NAMALWA (cell line): ENCODE measurements around the gene MSL2.
"Not testable (repeated sequence)": the region's sequence is repeated elsewhere in the genome, so short reads cannot be mapped to it uniquely, and the experiment has no call there.

ENCODE experiments used
- DNase-seq: peaks from one replicate; pipeline ENCODE4 v3.0.0-alpha.2; 2015; ENCODE audit warnings: low spot score

Gene MSL2

DNA sequence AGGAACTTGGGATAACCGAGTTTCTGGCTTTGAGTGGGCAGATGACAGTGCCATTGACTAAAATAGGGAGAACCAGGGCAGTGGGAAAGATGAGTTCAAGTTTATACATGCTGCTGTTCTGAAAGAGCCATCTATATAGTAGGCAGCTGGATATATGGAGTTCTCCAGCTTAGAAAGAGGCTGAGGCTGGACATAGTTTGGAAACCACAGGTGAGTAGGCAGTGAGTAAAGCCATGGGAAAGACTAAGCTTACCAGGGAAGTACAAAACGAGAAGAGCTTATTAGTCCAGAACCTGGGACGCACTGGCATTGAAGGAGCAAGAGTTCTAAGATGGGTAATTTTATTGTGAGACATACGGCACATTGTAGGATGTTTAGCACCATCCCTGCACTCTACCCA, 54.2 kb downstream of the MSL2 start:
- DNase-seq = no peak

GRCh38 chr3:136141291-136141785, 54.8 kb downstream of the MSL2 start:
- DNase-seq = no peak

DNA sequence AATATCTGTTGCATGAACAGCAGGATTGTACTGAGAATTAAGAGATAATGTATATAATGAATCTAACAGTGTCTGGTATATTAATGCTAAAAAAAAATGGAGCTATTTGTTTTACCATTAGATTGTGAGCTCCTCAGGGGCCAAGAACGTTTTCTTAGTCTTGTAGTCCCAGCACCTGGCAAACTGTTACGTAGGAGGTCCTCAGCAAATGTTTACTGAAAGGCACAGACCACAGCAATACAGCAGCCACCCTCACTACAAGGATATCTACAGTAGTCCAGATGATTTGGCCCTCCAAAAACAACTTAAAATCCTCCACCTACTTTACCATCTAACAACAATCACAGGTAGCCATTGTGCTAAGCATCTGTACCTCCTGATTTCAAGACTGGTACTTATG, 59.7 kb downstream of the MSL2 start:
- DNase-seq = peak; percentile 58

- peak; percentile 50 for DNase-seq
Observed at GRCh38 chr3:136135039-136135802, 60.9 kb downstream of the MSL2 start.

- DNase-seq = no peak
Observed at GRCh38 chr3:136134091-136134490, 62.0 kb downstream of the MSL2 start.

DNA sequence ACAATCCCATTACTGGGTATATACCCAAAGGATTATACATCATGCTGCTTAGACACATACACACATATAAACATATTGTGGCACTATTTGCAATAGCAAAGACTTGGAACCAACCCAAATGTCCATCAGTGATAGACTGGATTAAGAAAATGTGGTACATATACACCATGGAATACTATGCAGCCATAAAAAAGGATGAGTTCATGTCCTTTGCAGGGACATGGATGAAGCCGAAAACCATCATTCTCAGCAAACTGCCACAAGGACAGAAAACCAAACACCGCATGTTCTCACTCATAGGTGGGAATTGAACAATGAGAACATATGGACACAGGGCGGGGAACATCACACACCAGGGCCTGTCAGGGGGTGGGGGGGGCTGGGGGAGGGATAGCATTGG, 64.5 kb downstream of the MSL2 start:
- not testable (repeated sequence) for DNase-seq

- no peak for DNase-seq
Observed at GRCh38 chr3:136122006-136122405, 74.1 kb downstream of the MSL2 start.

DNA sequence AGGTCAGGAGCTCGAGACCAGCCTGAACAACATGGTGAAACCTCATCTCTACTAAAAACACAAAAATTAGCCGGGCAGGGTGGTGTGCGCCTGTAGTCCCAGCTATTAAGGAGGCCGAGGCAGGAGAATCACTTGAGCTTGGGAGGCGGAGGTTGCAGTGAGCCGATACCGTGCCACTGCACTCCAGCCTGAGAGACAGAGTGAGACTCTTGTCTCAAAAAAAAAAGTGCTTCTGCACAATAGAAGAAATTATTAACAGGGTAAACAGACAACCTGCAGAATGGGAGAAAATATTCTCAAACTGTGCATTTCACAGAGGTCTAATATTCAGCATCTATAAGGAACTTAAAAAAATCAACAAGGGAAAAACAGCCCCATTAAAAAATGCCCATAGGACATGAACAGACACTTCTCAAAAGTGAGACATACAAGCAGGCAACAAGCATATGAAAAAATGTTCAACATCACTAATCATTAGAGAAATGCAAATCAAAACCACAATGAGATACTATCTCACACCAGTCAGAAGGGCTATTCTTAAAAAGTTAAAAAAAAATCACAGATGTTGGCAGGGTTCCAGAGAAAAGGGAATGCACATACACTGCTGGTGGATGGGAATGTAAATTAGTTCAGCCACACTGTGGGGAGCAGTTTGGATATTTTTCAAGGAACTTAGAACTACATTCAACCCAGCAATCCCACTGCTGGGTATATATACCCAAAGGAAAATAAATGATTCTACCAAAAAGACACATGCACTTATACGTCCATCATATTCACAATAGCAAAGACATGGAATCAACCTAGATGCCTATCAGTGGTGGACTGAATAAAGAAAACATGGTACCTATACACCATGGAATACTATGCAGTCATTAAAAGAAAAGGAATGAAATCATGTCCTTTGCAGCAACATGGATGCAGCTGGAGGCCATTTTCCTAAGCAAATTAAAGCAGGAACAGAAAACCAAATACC, 75.5 kb downstream of the MSL2 start:
- DNase-seq = peak; percentile 84

- not testable (repeated sequence) for DNase-seq
Observed at GRCh38 chr3:136119783-136120182, 76.4 kb downstream of the MSL2 start.

- not testable (repeated sequence) for DNase-seq
Observed at GRCh38 chr3:136119332-136119731, 76.8 kb downstream of the MSL2 start.

DNA sequence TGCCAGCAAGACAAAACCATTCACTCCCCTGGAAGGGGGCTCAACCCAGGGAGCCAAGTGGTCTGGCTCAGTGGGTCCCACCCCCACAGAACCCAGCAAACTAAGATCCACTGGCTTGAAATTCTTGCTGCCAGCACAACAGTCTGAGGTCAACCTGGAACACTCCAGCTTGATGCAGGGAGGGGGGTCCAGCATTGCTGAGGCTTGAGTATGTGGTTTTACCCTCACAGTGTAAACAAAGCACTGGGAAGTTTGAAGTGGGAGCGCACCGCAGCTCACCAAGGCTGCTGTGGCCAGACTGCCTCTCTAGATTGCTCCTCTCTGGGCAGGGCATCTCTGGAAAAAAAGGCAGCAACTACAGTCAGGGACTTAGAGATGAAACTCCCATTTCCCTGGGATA, 81.7 kb downstream of the MSL2 start:
- DNase-seq = no peak

DNA sequence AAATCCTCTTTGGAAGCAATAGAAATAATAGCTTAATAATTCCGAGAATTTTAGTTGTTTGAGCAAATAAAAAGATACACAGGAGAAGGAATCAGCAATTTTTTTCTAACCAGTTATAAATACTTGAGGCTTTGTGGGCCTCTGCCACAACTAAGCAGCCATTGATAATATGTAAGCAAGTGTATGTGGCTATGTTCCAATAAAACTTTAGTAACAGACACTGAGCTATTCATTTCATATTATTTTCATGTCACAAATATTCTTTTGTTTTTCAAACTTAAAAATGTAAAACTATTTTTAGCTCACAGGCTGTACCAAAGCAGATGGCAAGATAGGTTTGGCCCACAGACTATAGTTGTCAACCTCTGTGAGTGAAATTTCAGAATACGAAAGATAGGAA, 85.7 kb downstream of the MSL2 start:
- no peak for DNase-seq

- DNase-seq = no peak
Observed at GRCh38 chr3:136109499-136109898, 86.6 kb downstream of the MSL2 start.

- DNase-seq = no peak
Observed at GRCh38 chr3:136106101-136106500, 90.0 kb downstream of the MSL2 start.

GRCh38 chr3:136105044-136105443, 91.1 kb downstream of the MSL2 start:
- DNase-seq = peak; percentile 19
